B cell (primary cell): ENCODE data around the gene CNR1. TPM values are rescaled to one million over a fixed set of nuclear protein-coding genes. Genes with fewer than 3 reads are reported as not detected.

Experiments
- ATAC-seq: fragments of 200-7000 bp; cut with Tn5 transposase; one replicate; pipeline ENCODE4 v1.10.0; 2021; ENCODE audit warnings: low read depth, mild to moderate bottlenecking, moderate number of reproducible peaks, moderate library complexity
- CTCF ChIA-PET: fragments of 350-600 bp; sonication (Branson Sonifier 250); formaldehyde crosslinking; loops from one replicate; lab custom pipeline; 2021; ENCODE audit warnings: antibody characterized with exemption, inconsistent platforms; lab: Charles Lee
- POLR2A ChIA-PET: fragments of 350-600 bp; sonication (Branson Sonifier 250); formaldehyde crosslinking; loops from one replicate; lab custom pipeline; 2021; ENCODE audit warnings: antibody characterized with exemption; lab: Charles Lee
- DNase-seq: peaks from one replicate; pipeline ENCODE4 v3.0.0; 2013
- H2AFZ ChIP-seq: 2 replicates; pipeline ENCODE4 v1.6.1; 2012; ENCODE audit warnings: mild to moderate bottlenecking, low read depth, low read length; ENCODE audit not compliant: insufficient read depth, poor library complexity, severe bottlenecking
- H3K27ac ChIP-seq, 2 donors: 1 replicate in 1 of 2; 2 replicates in 1 of 2; pipeline ENCODE4 v1.5.1; 2012 to 2013; ENCODE audit warnings: low read length in 2 of 2, mild to moderate bottlenecking in 2 of 2, moderate library complexity in 1 of 2
- H3K27me3 ChIP-seq, 4 experiments: fragments of 200-600 bp in 1 of 4; sonication (generic) in 1 of 4; replicated peaks in 1 of 4; 1 replicate in 2 of 4; 2 replicates in 2 of 4; pipeline versions ENCODE4 v1.6.1 to v1.7.0; 2013 to 2016; ENCODE audit warnings: low read length in 3 of 4, mild to moderate bottlenecking in 2 of 4, mixed read lengths in 1 of 4, moderate library complexity in 1 of 4; ENCODE audit not compliant: insufficient read depth in 4 of 4, control insufficient read depth in 3 of 4; ENCODE audit errors: control extremely low read depth in 1 of 4
- H3K36me3 ChIP-seq, 2 experiments: replicated peaks in 1 of 2; 1 replicate in 1 of 2; 2 replicates in 1 of 2; pipeline versions ENCODE4 v1.6.1 to v1.7.1; 2013; ENCODE audit warnings: low read length in 1 of 2; ENCODE audit not compliant: insufficient read depth in 2 of 2, control insufficient read depth in 1 of 2; ENCODE audit errors: control extremely low read depth in 1 of 2, extremely low read depth in 1 of 2
- H3K4me1 ChIP-seq, 2 donors: fragments of 200-600 bp in 1 of 2; sonication (generic) in 1 of 2; 1 replicate in 1 of 2; 2 replicates in 1 of 2; pipeline versions ENCODE4 v1.5.1 to v1.6.1; 2013 to 2017; ENCODE audit warnings: low read length in 2 of 2; ENCODE audit not compliant: control insufficient read depth in 2 of 2, insufficient read depth in 2 of 2
- H3K4me2 ChIP-seq: replicated peaks from 2 replicates; pipeline ENCODE3; 2012; ENCODE audit warnings: mild to moderate bottlenecking, low read depth, low read length; ENCODE audit not compliant: poor library complexity, severe bottlenecking
- H3K4me3 ChIP-seq, 5 experiments: fragments of 200-600 bp in 1 of 5; sonication (generic) in 1 of 5; 1 replicate in 3 of 5; 2 replicates in 2 of 5; pipeline versions ENCODE4 v1.5.1 to v1.7.0; 2011 to 2016; ENCODE audit warnings: low read length in 4 of 5, mild to moderate bottlenecking in 4 of 5, low read depth in 2 of 5, control low read depth in 1 of 5, moderate library complexity in 1 of 5; ENCODE audit not compliant: insufficient read depth in 1 of 5; ENCODE audit errors: control extremely low read depth in 1 of 5, extremely low read depth in 1 of 5
- H3K79me2 ChIP-seq: fragments of 200-600 bp; sonication (generic); one replicate; pipeline ENCODE4 v1.6.0; 2016; ENCODE audit warnings: low read length; ENCODE audit not compliant: control insufficient read depth, insufficient read depth
- H3K9ac ChIP-seq: fragments of 200-600 bp; sonication (generic); 2 replicates; pipeline ENCODE4 v1.6.1; 2017; ENCODE audit warnings: mild to moderate bottlenecking, low read length, moderate library complexity
- H3K9me3 ChIP-seq, 3 donors: one replicate each; pipeline versions ENCODE4 v1.6.1 to v1.7.1; 2013; ENCODE audit warnings: low read length in 2 of 3; ENCODE audit not compliant: control insufficient read depth in 2 of 3, insufficient read depth in 1 of 3; ENCODE audit errors: control extremely low read depth in 1 of 3
- H4K20me1 ChIP-seq: 2 replicates; pipeline ENCODE4 v1.6.0; 2012; ENCODE audit warnings: mild to moderate bottlenecking, low read length; ENCODE audit not compliant: insufficient read depth, control insufficient read depth, poor library complexity, severe bottlenecking
- H3K27ac Mint-ChIP-seq: one replicate; pipeline ENCODE4 v1.8.0; 2021; ENCODE audit warnings: mixed read lengths
- H3K27me3 Mint-ChIP-seq: one replicate; pipeline ENCODE4 v1.8.0; 2021; ENCODE audit warnings: mixed read lengths
- H3K4me1 Mint-ChIP-seq: one replicate; pipeline ENCODE4 v1.8.0; 2021; ENCODE audit warnings: mixed read lengths
- H3K4me3 Mint-ChIP-seq: one replicate; pipeline ENCODE4 v1.8.0; 2021; ENCODE audit warnings: mixed read lengths
- H3K9me3 Mint-ChIP-seq: one replicate; pipeline ENCODE4 v1.8.0; 2022; ENCODE audit warnings: mixed read lengths; ENCODE audit not compliant: insufficient read depth
- CTCF ChIP-seq: fragments of 200-600 bp; IDR thresholded peaks from one replicate; pipeline ENCODE4 v1.8.0; 2022; ENCODE audit warnings: antibody characterized with exemption, mild to moderate bottlenecking
- EZH2 ChIP-seq: IDR thresholded peaks from 2 replicates; pipeline ENCODE4 v1.6.1; 2012; ENCODE audit warnings: borderline replicate concordance, low read depth, mild to moderate bottlenecking, moderate library complexity, low read length; ENCODE audit not compliant: insufficient read depth, poor library complexity, severe bottlenecking
- WGBS: methylation state at CpG from one replicate; pipeline ENCODE4 v1.1.5; 2013; ENCODE audit warnings: missing lambda C conversion rate; ENCODE audit not compliant: insufficient coverage; 5-methylcytosine and 5-hydroxymethylcytosine counted together
- intact Hi-C: fragments of 100-400 bp; cut with micrococcal nuclease; formaldehyde crosslinking; loops from one replicate; pipeline ENCODE4 v1.10.0; 2022
- polyA plus RNA-seq: library from polyadenylated mRNA; depleted of rRNA; stranded (reverse); fragments of >200 nt; gene quantifications from 2 replicates; pipeline ENCODE4 v1.2.3, GENCODE V29; 2012
- total RNA-seq, 2 donors: library from RNA; stranded (reverse); fragments of 120-200 nt in 1 of 2; gene quantifications; 1 replicate in 1 of 2; 2 replicates in 1 of 2; pipeline versions ENCODE4 v1.2.3 to v1.2.4, GENCODE V29; 2013 to 2022

Gene CNR1
- total and polyA plus RNA-seq, 2 donors (not counting 1 experiment from before 2014, with no cell fraction given) = 8.9 to 28.9 TPM

- Histone ChIP-seq H3K9ac (no peak overlapping the region), H3K4me2 (no peak overlapping the region), H2AFZ (no peak overlapping the region), H3K27ac (no peak overlapping the region), H3K36me3 (no peaks in the 10 kb centered on the region), H3K9me3 (no peaks in the 10 kb centered on the region), H4K20me1 (no peaks in the 10 kb centered on the region), H3K79me2 (peaks cover 5% of the 10 kb centered on the region), H3K27me3 (peaks cover 0 to 18% (median 5%) of the 10 kb centered on the region in 4 experiments), H3K4me3 (no peak overlapping the region), H3K4me1 (peaks cover 21 to 30% of the 10 kb centered on the region in 2 donors)
- H3K9me3 Mint-ChIP-seq = no peaks in the 10 kb centered on the region
- POLR2A ChIA-PET = no interaction called here
- peaks cover 12% of the 10 kb centered on the region for H3K27me3 Mint-ChIP-seq
- TF ChIP-seq CTCF (no peak), EZH2 (no peak)
- intact Hi-C loops = loop anchor here (10.0 kb wide), 1 partner anchor 451 kb away; no protein-coding TSS in a partner anchor
- CTCF ChIA-PET = interaction anchor here (1.0 to 1.5 kb wide), 4 partner anchors 14 to 234 kb away, joined by 3 to 4 read pairs (median 4); no protein-coding TSS in a partner anchor
- DNase-seq (no peak), ATAC-seq (no peak)
- no CpG with 5 or more reads among the region's 1 CpG for whole genome bisulfite sequencing
- H3K4me3 Mint-ChIP-seq = peak overlapping the region; percentile 4
- H3K27ac Mint-ChIP-seq = no peak overlapping the region
- peaks cover 33% of the 10 kb centered on the region for H3K4me1 Mint-ChIP-seq
Observed at GRCh38 chr6:88163616-88164015, 2.5 kb downstream of the CNR1 start.

DNA sequence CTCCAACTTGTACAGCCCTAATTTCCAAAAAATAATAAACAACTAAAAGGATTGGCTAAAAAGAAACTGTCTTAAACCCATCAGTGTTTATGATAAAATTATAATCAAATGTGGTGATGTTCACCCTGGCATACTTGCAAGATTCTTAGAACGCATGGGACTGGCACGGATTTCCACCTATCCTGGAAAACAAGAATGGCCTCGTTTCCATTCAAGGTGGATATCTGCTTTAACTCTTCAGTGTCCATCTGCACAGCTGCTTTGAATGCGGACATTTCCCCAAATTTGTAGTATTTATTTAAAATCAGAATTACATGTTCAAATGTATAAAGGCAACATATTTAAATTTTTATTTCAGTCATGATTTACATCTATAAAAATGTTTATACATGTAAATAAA lies 4.2 kb downstream of the CNR1 start:
- Mint-ChIP-seq H3K27me3 (peaks cover 5% of the 10 kb centered on the region), H3K9me3 (no peaks in the 10 kb centered on the region), H3K27ac (no peak overlapping the region), H3K4me3 (no peak overlapping the region), H3K4me1 (peaks cover 25% of the 10 kb centered on the region)
- no peak overlapping the region for H2AFZ ChIP-seq
- no peak for ATAC-seq
- peaks cover 5% of the 10 kb centered on the region for H3K79me2 ChIP-seq
- H3K4me1 ChIP-seq = peaks cover 6 to 17% of the 10 kb centered on the region in 2 donors
- no peak for DNase-seq
- H3K9ac ChIP-seq = no peak overlapping the region
- WGBS = 94% methylated on average over 3 of the region's 4 CpGs
- intact Hi-C loops = loop anchor here (10.0 kb wide), 1 partner anchor 453 kb away; no protein-coding TSS in a partner anchor
- no peak overlapping the region for H3K27ac ChIP-seq
- ChIA-PET CTCF (no interaction called here), POLR2A (no interaction called here)
- no peaks in the 10 kb centered on the region for H3K36me3 ChIP-seq
- H3K9me3 ChIP-seq = no peaks in the 10 kb centered on the region
- no peaks in the 10 kb centered on the region for H4K20me1 ChIP-seq
- no peak for TF ChIP-seq CTCF
- no peak for TF ChIP-seq EZH2
- no peak overlapping the region for H3K4me2 ChIP-seq
- peaks cover 0 to 6% (median under 1%) of the 10 kb centered on the region in 4 experiments for H3K27me3 ChIP-seq
- no peak overlapping the region for H3K4me3 ChIP-seq
